ENCODE results near the gene SRGAP3.

The SRGAP3 gene

GRCh38 chr3:9198899-9199335 is 50.5 kb downstream of the SRGAP3 start:
- DNase-seq, result no peak

- DNase-seq, result no peak
These were observed 51.2 kb downstream of the SRGAP3 start for GRCh38 chr3:9198261-9198660.

GRCh38 chr3:9196020-9196419 is 53.4 kb downstream of the SRGAP3 start:
- no peak for DNase-seq

- DNase-seq, result no peak
These were observed 54.1 kb downstream of the SRGAP3 start for GRCh38 chr3:9195390-9195789.

DNA sequence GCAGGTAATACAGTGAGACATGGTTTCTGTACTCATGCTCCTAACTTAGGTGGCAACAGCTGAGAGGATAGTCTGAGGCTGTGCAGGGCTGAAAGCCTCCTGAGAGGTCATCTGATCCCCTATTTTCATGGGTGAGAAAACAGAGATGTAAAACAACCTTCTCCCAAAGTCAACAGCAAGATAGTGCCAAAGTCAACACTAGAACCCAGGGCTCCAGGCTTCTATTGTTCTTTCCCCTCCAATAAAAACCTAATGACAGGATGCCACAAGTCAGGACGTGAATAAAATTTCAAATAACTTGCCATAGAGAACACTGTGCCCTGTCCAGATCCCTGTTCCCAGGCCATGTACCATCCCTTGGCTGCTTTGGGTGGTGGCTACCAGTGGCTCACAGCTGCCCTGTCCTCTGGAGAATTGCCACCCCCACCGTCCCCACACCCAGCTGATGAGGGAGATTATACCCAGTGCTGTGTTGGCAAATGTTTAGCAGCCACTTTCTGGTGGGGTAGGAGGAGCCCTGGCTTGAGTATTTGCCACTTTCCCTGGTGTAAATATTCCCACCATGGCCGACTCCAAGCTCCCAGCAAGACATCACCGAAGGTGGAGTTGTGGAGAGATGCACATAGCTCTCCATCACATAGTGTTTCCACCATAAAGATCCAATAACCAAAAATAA is 54.8 kb downstream of the SRGAP3 start:
- DNase-seq, result no peak

- DNase-seq, result no peak
These were observed 55.7 kb downstream of the SRGAP3 start for GRCh38 chr3:9193633-9194195.

- DNase-seq, result no peak
These were observed 56.2 kb downstream of the SRGAP3 start for GRCh38 chr3:9193211-9193610.

DNA sequence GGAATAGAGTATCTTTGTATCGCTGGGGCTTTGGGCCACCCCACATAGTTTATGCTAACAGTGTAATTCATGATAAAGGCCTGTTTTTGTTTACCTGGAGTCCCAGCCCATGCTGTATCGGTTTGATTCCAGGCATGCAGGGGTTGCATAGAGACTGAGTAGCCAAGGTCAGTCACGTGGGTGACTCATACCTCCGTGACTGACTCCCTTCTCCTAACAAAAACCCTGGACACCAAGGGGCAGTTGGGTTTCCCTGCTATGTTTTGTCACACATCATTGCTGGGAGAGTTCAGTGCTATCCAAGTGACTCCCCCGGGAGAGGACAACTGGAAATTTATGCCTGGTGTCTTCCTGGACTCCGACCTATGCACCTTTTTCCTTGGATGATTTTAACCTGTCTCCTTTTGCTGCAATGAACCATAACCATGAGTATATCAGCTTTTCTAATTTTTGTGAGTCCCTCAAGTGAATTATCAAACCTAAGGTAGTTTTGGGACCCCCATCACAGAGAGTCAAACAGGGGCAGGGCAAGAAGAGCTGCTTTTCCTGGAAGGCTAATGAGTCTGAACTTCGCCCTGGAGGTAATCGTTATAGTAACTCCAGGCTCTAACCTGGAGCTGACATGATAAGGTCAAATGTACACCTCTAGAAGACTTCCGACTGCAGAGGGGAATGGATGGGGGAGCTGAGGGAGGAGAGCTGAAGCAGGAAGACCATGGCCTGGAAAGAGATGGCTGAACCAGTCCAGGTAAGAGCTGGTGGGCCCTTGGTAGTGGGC is 57.0 kb downstream of the SRGAP3 start:
- DNase-seq, result no peak

DNA sequence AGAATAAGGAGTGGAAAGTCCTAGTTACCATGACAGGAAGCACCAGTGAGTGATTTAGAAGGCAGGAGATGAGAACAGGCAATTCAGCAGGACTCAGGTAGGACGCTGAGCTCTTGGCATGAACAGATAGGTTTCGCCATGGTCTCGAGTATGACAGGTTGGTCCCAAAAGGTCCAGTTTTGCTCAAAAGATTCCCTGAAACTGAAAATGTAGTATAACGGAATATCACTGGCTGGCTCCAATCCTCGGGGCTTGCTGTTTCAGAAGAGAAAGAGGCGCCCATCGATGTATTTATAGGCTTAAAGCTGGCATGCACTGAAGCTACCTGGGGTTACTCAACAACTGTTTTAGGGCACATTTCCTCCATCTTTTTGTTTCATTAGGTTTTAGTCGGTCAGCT is 59.2 kb downstream of the SRGAP3 start:
- no peak for DNase-seq

DNA sequence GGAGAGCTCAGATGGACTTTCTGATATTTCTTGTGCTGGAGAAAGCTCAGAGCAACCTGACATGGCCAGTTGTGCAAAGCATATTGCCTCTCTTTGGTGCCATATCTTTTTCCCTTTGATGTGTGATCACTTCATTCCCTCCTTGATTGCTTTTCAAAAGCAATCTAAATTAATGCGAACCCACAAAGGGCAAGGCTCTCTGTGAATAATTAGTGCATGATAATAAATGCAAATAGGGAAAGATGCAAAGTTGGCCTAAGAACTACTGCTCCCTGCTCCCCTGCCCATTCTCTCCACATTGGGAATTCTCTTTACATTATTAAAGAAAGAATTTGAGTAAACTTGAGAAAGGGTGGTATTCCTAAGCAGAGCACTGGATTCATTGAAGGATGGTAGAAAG is 60.9 kb downstream of the SRGAP3 start:
- DNase-seq, result no peak

DNA sequence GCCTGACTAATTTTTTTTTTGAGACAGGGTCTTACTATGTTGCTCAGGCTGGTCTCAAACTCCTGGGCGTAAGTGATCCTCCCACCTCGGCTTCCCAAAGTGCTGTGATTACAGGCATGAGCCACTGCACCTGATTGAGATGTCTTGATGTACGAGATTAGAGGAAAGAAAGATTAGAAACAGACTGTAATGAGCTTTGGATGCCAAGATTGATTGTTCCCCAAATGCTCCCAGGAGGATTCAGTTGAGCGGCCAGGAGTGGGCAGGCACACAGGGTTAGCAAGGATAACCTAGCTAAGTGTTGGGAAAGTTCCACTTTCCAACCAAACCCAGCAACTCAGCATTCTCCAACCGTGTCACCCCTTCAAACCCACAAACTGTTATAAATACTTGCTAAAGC is 63.7 kb downstream of the SRGAP3 start:
- no peak for DNase-seq

- no peak for DNase-seq
These were observed 64.4 kb downstream of the SRGAP3 start for GRCh38 chr3:9185046-9185445.

- DNase-seq, result no peak
These were observed 65.0 kb downstream of the SRGAP3 start for GRCh38 chr3:9184461-9184835.

DNA sequence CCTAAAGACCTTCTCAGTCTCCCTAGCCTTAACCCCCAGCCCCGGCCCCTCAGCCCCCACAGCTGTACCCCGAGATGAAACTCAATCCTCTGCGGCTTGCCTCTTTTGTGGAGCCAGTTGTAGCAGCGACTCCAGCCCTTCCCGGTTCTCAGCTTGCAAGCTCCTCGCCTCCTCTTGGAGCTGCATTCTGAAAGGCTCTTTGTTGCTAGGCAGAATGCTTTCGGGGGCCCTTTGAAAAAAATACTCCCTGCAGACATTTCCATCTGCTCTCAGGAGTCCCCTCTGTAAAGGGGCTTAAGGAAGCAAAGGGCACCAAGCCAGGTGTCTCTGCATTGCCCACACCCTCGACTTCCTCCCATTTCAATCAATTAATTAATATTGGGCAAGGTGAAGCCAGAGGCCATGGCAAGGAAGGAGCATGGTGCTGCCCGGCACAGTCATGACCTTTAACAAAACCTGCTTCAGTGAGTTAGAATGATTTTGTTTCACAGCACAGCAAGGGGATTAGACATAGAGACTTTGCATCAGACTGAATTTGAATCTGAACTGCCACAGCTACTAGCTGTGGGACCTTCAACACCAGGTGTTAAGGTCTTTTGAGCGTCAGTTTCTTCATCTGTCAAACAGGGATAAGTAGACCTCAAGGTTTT is 65.5 kb downstream of the SRGAP3 start:
- no peak for DNase-seq

DNA sequence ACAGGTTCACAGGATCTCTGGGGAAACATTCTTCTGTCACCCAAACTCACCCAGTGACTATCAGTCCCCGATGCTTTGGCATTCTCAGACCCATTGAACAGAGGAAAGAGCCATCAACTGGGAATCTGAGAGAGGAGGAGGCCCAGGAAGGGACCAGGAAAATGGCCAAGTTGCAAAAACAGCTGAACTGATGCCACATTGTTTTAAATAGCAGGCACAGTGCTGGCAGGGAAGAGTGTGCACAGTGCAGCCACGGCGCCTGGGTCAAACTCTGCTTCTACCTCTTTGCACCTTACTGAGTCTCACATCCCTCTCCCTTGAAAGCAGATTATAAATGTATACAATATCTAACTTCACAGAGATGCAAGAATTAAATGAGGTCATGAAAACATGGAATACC is 66.4 kb downstream of the SRGAP3 start:
- DNase-seq, result no peak

DNA sequence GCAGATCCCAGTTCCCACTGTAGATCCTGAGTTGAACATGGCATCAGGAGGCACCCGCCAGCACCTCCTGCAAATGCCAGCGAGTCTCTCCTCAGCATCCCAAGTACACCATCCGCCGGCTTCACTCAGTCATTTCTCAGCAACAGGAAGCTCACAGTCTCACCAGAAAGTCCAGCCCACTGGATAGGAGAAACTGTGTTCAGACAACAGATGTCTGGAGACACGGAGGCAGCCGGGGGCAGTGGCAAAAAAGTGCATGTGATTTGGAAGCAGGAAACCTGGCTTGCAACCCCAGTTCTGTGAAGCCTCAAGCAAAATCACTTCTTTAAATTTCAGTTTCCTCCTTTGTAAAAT is 68.7 kb downstream of the SRGAP3 start:
- DNase-seq, result no peak

DNA sequence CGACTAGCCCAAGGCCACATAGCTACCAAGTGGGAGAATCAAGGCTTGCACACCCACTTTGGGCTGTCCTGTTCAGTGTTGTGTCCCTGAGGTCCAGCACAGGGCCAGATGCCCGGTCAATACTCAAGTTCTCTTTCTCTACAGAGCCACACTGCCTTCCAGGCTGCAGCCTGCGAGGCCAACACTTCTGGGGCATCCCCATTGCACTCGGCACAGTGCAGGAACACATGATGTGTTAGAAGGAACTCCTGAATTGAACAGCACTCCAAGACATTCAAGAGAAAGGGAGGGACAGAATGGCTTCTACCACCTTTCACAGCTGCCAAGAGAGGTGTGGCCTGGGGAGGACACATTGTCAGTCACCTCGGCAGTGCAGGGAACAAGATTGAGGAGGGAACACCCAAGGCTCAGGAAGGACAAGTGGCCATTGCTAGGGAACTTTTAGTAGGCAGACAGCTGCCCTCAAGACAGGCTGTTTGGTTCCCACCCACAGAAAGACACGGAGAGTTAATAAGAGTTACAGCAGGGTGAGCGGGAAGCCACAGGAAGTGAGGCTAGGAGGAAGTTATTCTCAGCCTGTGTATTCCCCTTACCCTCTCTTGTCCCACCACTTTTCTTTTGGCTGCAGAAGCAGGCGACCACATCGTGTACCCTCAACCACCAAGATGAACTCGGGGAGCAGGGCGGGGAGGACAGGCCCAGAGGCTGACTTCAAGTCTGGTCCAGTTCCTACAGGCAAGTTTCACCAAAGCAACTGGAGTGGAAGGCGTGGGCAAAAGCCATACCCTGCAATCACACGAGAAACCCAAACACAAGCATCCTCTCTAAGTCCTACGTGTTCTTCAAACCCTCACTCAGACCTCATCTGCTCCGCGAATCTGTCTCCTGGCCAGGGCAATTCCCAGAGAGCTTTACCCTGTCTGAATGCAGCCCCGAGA is 69.4 kb downstream of the SRGAP3 start:
- no peak for DNase-seq

GRCh38 chr3:9178697-9179096 is 70.7 kb downstream of the SRGAP3 start:
- DNase-seq, result no peak

DNA sequence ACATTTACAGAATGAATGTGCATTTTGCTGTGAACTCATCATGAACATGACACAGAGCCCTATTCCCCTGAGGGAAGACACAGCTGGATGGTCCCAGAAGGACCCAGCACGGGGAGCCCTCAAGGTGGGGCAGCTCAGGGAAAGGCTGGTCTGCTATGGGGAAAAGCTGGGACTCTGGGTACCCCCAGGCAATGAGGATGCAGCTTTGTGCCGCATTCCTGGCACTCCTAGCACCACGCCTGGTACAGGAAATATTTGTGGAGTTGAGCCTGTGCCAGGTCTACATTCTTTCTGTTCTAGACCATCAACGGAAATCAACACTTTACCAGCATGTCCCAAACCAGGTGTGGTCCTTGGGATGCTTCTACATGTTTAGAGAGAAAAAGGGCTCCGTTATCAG is 74.0 kb downstream of the SRGAP3 start:
- no peak for DNase-seq

- DNase-seq, result no peak
These were observed 76.0 kb downstream of the SRGAP3 start for GRCh38 chr3:9173445-9173844.

DNA sequence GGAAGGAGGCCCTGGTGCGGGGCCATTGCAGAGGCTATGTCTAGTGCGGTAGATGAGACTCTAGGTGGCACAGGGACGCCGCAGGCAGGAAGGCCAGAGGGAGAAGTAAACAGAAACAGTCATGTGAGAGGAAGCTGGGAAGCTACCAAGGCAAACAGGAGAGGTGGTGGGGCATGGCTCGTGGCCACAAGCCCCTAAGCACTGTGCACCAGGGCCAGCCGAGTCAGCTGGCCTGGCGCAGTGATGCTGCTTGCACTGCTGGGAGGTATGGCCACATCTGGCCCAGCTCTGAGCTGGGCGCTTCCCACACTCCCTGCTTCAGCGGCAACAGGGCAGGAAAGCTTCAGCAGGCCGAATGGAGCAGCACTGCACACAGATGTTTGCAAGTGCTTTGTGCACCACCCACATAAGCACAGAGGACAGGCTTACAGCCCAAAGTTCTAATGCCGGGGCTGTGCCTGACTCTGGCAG is 76.6 kb downstream of the SRGAP3 start:
- DNase-seq, result no peak

DNA sequence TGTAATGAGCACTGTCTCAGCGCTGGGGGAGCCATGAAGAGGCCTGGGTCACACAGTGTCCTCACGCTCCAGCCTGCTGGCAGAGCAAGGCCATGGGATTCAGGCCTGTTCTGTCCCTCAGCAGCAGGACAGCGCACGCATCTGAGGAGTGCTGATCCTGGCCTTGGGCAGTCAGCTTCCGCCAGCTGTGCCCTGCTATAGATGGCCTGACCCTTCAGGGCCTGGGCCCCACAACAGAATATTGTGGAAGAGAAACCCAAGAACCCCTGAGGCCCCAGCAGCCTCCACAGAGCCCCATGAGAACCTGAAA is 78.6 kb downstream of the SRGAP3 start:
- no peak for DNase-seq
